Nephron (organoid): ENCODE results near the gene AOX1.

Experiments
- H3K27ac Mint-ChIP-seq, 3 experiments: 2 replicates each; pipeline ENCODE4 v1.8.0; 2020; ENCODE audit warnings: mixed read lengths in 3 of 3, mild to moderate bottlenecking in 2 of 3, moderate library complexity in 1 of 3
- H3K27me3 Mint-ChIP-seq: 2 replicates; pipeline ENCODE4 v1.8.0; 2021; ENCODE audit warnings: low read depth, mild to moderate bottlenecking, moderate library complexity, mixed read lengths
- H3K36me3 Mint-ChIP-seq: 2 replicates; pipeline ENCODE4 v1.8.0; 2020; ENCODE audit warnings: low read depth, mixed read lengths
- H3K4me1 Mint-ChIP-seq: 2 replicates; pipeline ENCODE4 v1.8.0; 2020; ENCODE audit warnings: mixed read lengths
- H3K4me3 Mint-ChIP-seq, 3 experiments: 2 replicates each; pipeline ENCODE4 v1.8.0; 2020; ENCODE audit warnings: mild to moderate bottlenecking in 3 of 3, mixed read lengths in 3 of 3, moderate library complexity in 2 of 3
- H3K9me3 Mint-ChIP-seq: 2 replicates; pipeline ENCODE4 v1.8.0; 2020; ENCODE audit warnings: mixed read lengths
- TF ChIP-seq, protein P1 (sequence below), 3 experiments: fragments of 200-600 bp; sonication (generic); IDR thresholded peaks; one replicate each; pipeline ENCODE4 v1.5.0; 2021; ENCODE audit warnings: antibody characterized with exemption in 3 of 3; ENCODE audit not compliant: unreplicated experiment in 3 of 3

AOX1 gene

DNA sequence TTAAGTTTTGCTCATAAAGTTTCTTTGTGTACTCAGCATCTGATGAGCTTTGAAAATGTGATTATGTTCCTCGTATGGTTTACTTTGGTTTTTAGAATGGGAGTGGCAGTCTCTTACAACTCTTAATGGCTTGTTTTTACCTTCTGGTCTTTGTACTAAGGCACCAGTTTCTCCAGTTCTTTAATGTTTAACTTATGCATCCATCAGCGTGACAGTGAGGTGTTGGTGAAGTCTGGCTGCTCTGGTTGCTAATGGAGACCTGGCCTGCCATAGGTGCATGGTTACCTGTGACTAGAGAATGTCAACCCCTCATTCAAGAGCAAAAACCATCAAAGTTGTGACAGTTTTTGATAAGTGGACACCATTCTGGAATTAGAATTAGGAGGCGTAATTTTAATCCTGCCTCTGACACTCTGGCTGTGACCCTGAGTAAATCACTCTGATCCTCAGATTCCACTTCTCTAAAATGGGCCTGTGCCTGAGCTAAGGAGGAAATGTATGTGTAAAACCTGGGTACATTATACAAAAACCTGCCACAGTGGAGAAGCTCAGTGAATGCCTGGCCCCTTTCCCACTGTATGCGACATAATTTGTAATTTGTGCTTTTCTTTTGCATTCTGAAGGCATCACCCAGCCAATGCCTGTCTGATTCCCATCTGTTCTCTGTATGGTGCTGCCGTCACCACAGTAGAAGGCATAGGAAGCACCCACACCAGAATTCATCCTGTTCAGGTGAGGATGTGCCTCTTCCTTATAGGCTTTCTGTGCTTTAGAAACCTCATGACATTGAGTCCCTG is 11.2 kb downstream of the AOX1 start:
- Mint-ChIP-seq H3K4me3 (no peak overlapping the region), H3K4me1 (no peaks in the 10 kb centered on the region), H3K36me3 (no peaks in the 10 kb centered on the region), H3K27ac (no peak overlapping the region), H3K9me3 (no peaks in the 10 kb centered on the region), H3K27me3 (peaks cover 4% of the 10 kb centered on the region)
- TF ChIP-seq, protein P1, sequence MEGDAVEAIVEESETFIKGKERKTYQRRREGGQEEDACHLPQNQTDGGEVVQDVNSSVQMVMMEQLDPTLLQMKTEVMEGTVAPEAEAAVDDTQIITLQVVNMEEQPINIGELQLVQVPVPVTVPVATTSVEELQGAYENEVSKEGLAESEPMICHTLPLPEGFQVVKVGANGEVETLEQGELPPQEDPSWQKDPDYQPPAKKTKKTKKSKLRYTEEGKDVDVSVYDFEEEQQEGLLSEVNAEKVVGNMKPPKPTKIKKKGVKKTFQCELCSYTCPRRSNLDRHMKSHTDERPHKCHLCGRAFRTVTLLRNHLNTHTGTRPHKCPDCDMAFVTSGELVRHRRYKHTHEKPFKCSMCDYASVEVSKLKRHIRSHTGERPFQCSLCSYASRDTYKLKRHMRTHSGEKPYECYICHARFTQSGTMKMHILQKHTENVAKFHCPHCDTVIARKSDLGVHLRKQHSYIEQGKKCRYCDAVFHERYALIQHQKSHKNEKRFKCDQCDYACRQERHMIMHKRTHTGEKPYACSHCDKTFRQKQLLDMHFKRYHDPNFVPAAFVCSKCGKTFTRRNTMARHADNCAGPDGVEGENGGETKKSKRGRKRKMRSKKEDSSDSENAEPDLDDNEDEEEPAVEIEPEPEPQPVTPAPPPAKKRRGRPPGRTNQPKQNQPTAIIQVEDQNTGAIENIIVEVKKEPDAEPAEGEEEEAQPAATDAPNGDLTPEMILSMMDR (IDR thresholded peaks at IDR 0.05; ENCODE audit: unreplicated experiment in 3 of 3), result no peak

DNA sequence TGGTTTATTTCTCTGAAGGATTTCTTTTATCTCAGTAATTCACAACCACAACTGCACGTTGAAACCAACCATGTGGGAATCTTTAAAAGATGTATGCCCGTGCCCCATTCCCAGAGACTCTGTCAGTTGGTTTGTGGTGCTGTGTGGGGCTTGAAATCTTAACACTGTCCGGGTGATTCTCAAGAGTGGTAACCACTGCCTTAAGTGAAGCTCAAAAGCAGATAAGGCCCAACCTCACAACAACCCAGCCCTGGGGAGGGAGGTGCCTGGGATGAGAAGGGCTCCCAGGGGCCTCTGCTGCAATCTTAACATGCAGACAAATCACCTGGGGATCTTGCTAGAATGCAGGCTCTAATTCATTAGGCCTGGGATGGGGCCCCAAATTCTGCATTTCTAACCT is 13.4 kb downstream of the AOX1 start:
- Mint-ChIP-seq H3K36me3 (no peaks in the 10 kb centered on the region), H3K9me3 (no peaks in the 10 kb centered on the region), H3K27ac (no peak overlapping the region), H3K4me1 (no peaks in the 10 kb centered on the region), H3K27me3 (peaks cover 8% of the 10 kb centered on the region), H3K4me3 (no peak overlapping the region)
- TF ChIP-seq, protein P1 (IDR thresholded peaks at IDR 0.05; ENCODE audit: unreplicated experiment in 3 of 3), result no peak

DNA sequence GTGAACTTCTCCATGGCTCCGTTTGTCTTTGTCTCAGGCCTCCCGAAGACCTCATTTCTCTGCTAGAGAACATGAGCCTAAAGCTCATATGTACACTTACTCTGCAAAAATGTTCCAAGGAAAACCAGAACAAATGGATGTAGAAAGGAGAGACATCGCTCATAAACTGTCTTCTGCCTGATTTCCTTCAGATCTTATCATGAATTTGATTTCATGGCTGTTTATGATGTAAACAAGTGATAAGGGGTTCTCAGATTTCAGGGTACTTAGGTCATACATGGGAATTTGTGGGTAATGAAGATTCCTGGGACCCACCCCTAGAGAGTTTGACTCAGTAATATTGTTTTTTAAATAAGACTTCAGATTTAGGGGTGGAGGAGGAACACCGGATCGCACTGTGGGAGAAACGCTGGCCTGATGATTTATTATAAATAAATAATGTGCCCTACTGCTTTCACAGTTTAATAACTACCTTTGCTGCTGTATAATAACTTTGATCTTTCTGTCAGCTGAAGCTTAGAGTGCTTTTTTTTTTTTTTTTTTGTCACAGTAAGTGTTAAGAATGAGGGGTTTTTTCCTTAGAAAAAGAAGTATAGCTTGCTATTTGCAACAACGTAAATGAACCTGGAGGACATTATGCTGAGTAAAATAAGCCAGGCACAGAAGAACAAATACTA is 14.9 kb downstream of the AOX1 start:
- no peak overlapping the region for H3K4me3 Mint-ChIP-seq
- no peaks in the 10 kb centered on the region for H3K9me3 Mint-ChIP-seq
- no peaks in the 10 kb centered on the region for H3K4me1 Mint-ChIP-seq
- no peak overlapping the region for H3K27ac Mint-ChIP-seq
- H3K27me3 Mint-ChIP-seq, result peaks cover 8% of the 10 kb centered on the region
- TF ChIP-seq, protein P1 (IDR thresholded peaks at IDR 0.05; ENCODE audit: unreplicated experiment in 3 of 3), result no peak
- H3K36me3 Mint-ChIP-seq, result no peaks in the 10 kb centered on the region

DNA sequence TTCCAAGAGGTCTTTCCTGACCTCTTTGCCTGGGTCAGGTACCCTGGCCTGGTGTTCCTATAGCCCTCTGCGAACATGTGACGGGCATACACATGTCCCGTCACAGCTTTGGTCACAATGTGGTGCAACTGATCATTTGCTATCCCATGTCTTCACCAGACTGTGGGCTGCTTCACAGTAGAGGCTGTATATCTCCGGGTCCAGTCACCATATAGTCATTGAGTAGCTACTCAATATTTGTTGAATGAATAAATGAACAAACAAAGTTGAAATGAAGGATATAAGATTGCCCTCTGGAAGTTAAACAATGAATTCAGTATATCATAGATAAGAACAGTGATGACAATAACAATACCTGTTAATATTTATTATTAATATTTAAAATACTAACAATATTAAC is 16.8 kb downstream of the AOX1 start:
- H3K4me1 Mint-ChIP-seq, result no peaks in the 10 kb centered on the region
- TF ChIP-seq, protein P1 (IDR thresholded peaks at IDR 0.05; ENCODE audit: unreplicated experiment in 3 of 3), result no peak
- peaks cover 6% of the 10 kb centered on the region for H3K9me3 Mint-ChIP-seq

DNA sequence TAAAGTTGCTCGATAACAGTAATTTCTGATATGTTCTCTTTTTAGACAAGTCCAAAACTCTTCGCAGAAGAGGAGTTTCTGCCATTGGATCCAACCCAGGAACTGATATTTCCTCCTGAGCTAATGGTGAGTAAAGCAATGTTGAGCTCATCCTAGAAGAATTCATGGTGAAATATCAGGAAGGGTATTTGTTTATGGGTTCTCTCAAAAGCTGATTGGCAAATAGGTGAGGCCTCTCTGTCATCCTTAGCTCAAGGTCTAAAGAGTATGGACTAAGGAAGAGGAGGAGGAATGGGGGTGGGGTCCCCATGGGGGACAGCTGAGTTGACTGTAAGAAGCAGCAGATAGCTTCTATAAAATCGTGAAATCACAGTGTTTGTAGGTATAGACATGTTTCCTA is 18.2 kb downstream of the AOX1 start:
- TF ChIP-seq, protein P1 (IDR thresholded peaks at IDR 0.05; ENCODE audit: unreplicated experiment in 3 of 3), result no peak
- H3K4me1 Mint-ChIP-seq, result no peaks in the 10 kb centered on the region
- H3K27ac Mint-ChIP-seq, result no peak overlapping the region

More for the DNA sequence above, 16.8 kb downstream of the AOX1 start:
- H3K4me3 Mint-ChIP-seq, result no peak overlapping the region
- H3K36me3 Mint-ChIP-seq, result no peaks in the 10 kb centered on the region
- peaks cover 8% of the 10 kb centered on the region for H3K27me3 Mint-ChIP-seq
- no peak overlapping the region for H3K27ac Mint-ChIP-seq

More for the DNA sequence above, 18.2 kb downstream of the AOX1 start:
- no peak overlapping the region for H3K4me3 Mint-ChIP-seq
- H3K36me3 Mint-ChIP-seq, result no peaks in the 10 kb centered on the region
- peaks cover 6% of the 10 kb centered on the region for H3K9me3 Mint-ChIP-seq
- H3K27me3 Mint-ChIP-seq, result peaks cover 12% of the 10 kb centered on the region
